A673 (cell line): ENCODE data around the gene PTPN20.

Experiments used
- EZH2 ChIP-seq: fragments of 200-600 bp; sonication (generic); IDR thresholded peaks from 2 replicates; pipeline ENCODE4 v1.6.1; 2017; ENCODE audit warnings: borderline replicate concordance, low read depth, mild to moderate bottlenecking, mixed read lengths, antibody characterized with exemption, low read length; ENCODE audit not compliant: poor library complexity, severe bottlenecking
- TF ChIP-seq, protein P1 (sequence below): fragments of 300-800, 200-600 bp; sonication (generic); conservative IDR thresholded peaks from 2 replicates; pipeline ENCODE4 v1.5.1; 2017; ENCODE audit warnings: low read depth, mild to moderate bottlenecking, antibody characterized with exemption, low read length, moderate library complexity, mixed read lengths

DNA sequence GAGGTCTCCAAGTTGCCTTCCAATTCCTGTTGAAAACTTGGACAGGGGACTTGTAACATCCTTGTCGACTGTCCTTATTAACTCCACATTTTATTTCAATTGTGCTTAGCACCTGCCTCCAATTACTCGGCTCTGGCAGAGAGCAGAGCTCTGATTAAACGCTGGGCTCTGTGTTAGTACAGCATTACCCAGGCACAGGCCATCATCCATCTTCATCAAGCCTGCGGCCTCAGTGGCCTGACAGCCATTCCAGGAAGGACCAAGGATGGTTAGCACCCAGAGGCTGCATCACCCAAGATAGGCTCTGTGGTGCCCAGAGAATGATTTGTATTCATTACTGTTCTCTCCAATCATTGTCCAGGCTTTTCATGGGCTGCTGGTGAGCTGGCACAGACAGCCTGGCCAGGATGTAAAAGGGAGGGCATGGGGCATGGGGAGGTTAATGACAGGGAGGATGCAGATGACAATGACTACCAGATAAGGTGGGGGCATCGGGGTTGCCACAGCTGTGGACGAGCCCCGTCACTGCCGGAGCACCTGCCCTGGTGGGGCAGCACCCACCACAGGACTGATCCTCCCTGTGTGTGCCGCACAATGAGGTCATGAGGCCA is 123.3 kb downstream of the PTPN20 start:
- TF ChIP-seq, protein P1, sequence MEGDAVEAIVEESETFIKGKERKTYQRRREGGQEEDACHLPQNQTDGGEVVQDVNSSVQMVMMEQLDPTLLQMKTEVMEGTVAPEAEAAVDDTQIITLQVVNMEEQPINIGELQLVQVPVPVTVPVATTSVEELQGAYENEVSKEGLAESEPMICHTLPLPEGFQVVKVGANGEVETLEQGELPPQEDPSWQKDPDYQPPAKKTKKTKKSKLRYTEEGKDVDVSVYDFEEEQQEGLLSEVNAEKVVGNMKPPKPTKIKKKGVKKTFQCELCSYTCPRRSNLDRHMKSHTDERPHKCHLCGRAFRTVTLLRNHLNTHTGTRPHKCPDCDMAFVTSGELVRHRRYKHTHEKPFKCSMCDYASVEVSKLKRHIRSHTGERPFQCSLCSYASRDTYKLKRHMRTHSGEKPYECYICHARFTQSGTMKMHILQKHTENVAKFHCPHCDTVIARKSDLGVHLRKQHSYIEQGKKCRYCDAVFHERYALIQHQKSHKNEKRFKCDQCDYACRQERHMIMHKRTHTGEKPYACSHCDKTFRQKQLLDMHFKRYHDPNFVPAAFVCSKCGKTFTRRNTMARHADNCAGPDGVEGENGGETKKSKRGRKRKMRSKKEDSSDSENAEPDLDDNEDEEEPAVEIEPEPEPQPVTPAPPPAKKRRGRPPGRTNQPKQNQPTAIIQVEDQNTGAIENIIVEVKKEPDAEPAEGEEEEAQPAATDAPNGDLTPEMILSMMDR = no peak
- TF ChIP-seq EZH2 = no peak
